HEK293T (cell line): ENCODE data around the gene TIAM1.

ENCODE experiments used
- CTCF ChIA-PET: fragments of 350-600 bp; formaldehyde crosslinking; extraction: SDS; loops from one replicate; lab custom pipeline; 2021; ENCODE audit warnings: antibody characterized with exemption, inconsistent platforms; lab: Yijun Ruan, JAX
- POLR2A ChIA-PET: fragments of 350-600 bp; formaldehyde crosslinking; extraction: SDS; loops from one replicate; lab custom pipeline; 2020; ENCODE audit warnings: antibody characterized with exemption, inconsistent platforms; lab: Yijun Ruan, JAX
- DNase-seq: peaks from one replicate; pipeline ENCODE4 v3.0.0; 2012; ENCODE audit warnings: mixed read lengths; ENCODE audit errors: extremely low spot score
- ARNT ChIP-seq: fragments of 450-650 bp; IDR thresholded peaks from 2 replicates; pipeline ENCODE4 v1.6.1; 2017; ENCODE audit warnings: mild to moderate bottlenecking
- BHLHE40 ChIP-seq: fragments of 450-650 bp; IDR thresholded peaks from 2 replicates; pipeline ENCODE4 v1.6.1; 2016; ENCODE audit warnings: mild to moderate bottlenecking, moderate library complexity, borderline replicate concordance
- CTBP1 ChIP-seq: fragments of 450-650 bp; IDR thresholded peaks from 2 replicates; pipeline ENCODE4 v1.6.1; 2016; ENCODE audit warnings: borderline replicate concordance
- ELF4 ChIP-seq: fragments of 450-650 bp; IDR thresholded peaks from 2 replicates; pipeline ENCODE4 v1.6.1; 2017; ENCODE audit warnings: antibody characterized with exemption
- FOXA1 ChIP-seq: fragments of 450-650 bp; IDR thresholded peaks from 2 replicates; pipeline ENCODE4 v1.6.1; 2016; ENCODE audit warnings: mild to moderate bottlenecking
- FOXK2 ChIP-seq: fragments of 450-650 bp; IDR thresholded peaks from 2 replicates; pipeline ENCODE4 v1.6.1; 2016; ENCODE audit warnings: mild to moderate bottlenecking
- FOXM1 ChIP-seq: fragments of 450-650 bp; IDR thresholded peaks from 2 replicates; pipeline ENCODE4 v1.6.1; 2017; ENCODE audit warnings: mild to moderate bottlenecking, borderline replicate concordance
- HDGF ChIP-seq: fragments of 450-650 bp; IDR thresholded peaks from 2 replicates; pipeline ENCODE4 v1.6.1; 2017; ENCODE audit warnings: antibody characterized with exemption, borderline replicate concordance
- L3MBTL2 ChIP-seq: fragments of 450-650 bp; conservative IDR thresholded peaks from 2 replicates; pipeline ENCODE4 v1.6.1; 2016; ENCODE audit warnings: mild to moderate bottlenecking
- LEF1 ChIP-seq: fragments of 450-650 bp; IDR thresholded peaks from 2 replicates; pipeline ENCODE4 v1.6.1; 2017; ENCODE audit warnings: mild to moderate bottlenecking, borderline replicate concordance
- NFRKB ChIP-seq: fragments of 450-650 bp; IDR thresholded peaks from 2 replicates; pipeline ENCODE4 v1.6.1; 2016; ENCODE audit warnings: mild to moderate bottlenecking, moderate library complexity
- PKNOX1 ChIP-seq: fragments of 450-650 bp; IDR thresholded peaks from 2 replicates; pipeline ENCODE4 v1.6.1; 2016
- SP1 ChIP-seq: fragments of 450-650 bp; IDR thresholded peaks from 2 replicates; pipeline ENCODE4 v1.6.1; 2017
- SUZ12 ChIP-seq: fragments of 450-650 bp; IDR thresholded peaks from 2 replicates; pipeline ENCODE4 v1.6.1; 2016; ENCODE audit warnings: mild to moderate bottlenecking
- TARDBP ChIP-seq: fragments of 450-650 bp; IDR thresholded peaks from 2 replicates; pipeline ENCODE4 v1.6.1; 2016
- ZNF384 ChIP-seq: fragments of 450-650 bp; IDR thresholded peaks from 2 replicates; pipeline ENCODE4 v1.6.1; 2016

Gene TIAM1

DNA sequence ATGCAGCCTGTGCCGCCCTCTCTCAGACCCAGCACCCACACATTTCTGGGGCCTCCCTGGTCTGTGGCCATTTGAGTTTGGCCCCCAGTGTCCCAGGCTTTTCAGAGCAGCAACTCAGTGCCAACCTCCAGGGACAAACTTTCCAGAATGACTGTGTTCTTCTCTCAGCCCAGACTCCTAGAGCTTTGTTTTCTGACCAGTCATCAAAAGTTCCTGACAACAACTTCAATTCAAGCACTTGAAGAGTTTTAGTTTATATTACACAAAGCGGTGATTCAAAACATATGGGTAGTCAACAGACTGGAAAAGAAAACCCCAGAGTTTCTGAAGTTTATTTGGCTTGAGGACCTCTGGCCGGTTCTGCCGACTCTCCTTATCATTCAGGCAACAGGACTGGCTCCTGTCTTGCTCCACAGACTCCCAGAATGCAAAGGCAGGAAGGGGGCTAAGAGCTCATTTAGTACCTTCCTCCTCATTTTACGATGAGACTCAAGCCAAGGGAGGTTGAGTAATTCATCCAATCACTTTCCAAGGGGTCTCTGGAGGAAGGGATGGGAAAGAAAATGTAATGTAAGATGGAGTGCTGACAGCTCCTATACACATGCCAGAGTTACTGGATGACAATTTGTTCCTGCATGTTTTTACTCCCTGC, 27.0 kb upstream of the TIAM1 start:
- no peak for DNase-seq
- POLR2A ChIA-PET = no interaction called here
- TF ChIP-seq LEF1 = no peak
- TF ChIP-seq BHLHE40 = no peak
- TF ChIP-seq CTBP1 = no peak
- TF ChIP-seq ELF4 = no peak
- TF ChIP-seq ZNF384 = no peak
- CTCF ChIA-PET = interaction anchor here (1.0 kb wide), 1 partner anchor 89 kb away, joined by 3 read pairs; no protein-coding TSS in a partner anchor

GRCh38 chr21:31370281-31370892, 26.3 kb upstream of the TIAM1 start:
- ChIA-PET POLR2A (no interaction called here), CTCF (interaction anchor here (1.0 kb wide), 1 partner anchor 89 kb away, joined by 3 read pairs; no protein-coding TSS in a partner anchor)
- TF ChIP-seq ELF4 (no peak), ARNT (no peak), ZNF384 (no peak), FOXM1 (no peak), CTBP1 (no peak), TARDBP (no peak)
- no peak for DNase-seq

DNA sequence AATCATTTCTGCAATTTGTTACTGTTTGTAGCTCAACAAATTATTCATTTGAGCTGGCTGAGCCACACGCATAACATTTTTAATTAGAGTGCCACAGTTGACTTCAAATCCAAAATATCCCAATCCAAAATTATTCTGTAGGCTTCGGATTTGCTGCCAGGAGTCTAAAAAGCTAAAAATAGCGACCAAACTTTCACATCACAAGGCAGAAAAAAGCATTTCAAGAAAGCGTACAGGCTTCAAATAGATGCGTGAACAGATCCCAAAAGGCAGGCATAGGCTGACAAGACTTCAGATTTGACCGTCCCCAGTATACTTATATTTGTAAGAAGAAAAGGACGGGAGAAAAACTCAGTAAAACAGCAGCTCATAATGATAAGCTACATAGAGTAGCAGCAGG, 24.3 kb upstream of the TIAM1 start:
- CTCF ChIA-PET = no interaction called here
- POLR2A ChIA-PET = no interaction called here
- no peak for DNase-seq
- TF ChIP-seq ZNF384 = no peak
- no peak for TF ChIP-seq LEF1
- no peak for TF ChIP-seq TARDBP
- TF ChIP-seq ELF4 = no peak
- no peak for TF ChIP-seq FOXK2
- TF ChIP-seq CTBP1 = no peak
- TF ChIP-seq FOXA1 = no peak
- TF ChIP-seq SUZ12 = no peak
- TF ChIP-seq HDGF = no peak

DNA sequence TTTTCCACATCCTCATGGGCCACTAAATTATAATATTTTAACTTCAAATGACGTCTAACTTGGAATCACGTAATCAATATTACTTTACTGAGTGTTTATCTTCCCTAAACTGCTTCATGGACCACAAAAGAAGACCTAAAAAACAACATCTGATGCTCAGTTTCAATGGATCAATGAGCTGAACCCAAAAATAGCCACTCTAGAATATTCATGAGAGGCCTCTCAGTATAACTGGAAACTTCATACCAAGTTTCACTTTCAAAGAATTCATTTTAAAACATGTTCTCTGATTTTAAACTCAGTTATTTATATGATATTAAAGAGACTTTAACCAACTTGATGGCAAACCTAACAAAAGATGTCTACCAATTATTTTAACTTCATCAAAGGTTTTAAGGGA, 23.7 kb upstream of the TIAM1 start:
- ChIA-PET CTCF (no interaction called here), POLR2A (no interaction called here)
- no peak for DNase-seq
- no peak for TF ChIP-seq TARDBP

DNA sequence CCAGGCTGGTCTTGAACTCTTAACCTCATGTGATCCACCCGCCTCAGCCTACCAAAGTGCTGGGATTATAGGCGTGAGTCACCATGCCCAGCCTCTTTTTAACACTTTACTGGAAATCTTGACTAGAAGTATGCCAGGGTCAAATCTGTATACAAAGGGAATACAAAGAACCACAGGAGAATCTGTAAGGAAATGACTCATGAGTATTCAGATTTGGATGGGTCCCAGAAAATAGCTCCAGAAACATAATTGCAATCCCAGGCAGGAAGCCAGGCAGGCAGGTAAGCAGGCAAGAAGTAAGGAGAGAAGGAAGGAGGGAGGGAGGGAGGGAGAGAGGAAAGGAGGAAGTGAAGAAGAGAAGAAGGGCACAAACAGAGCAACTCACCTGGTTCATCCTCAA, 22.8 kb upstream of the TIAM1 start:
- no peak for TF ChIP-seq CTBP1
- TF ChIP-seq BHLHE40 = no peak
- no peak for TF ChIP-seq FOXK2
- no peak for TF ChIP-seq LEF1
- TF ChIP-seq ZNF384 = no peak
- TF ChIP-seq FOXA1 = no peak
- TF ChIP-seq TARDBP = no peak
- TF ChIP-seq HDGF = no peak
- no peak for TF ChIP-seq ELF4
- TF ChIP-seq PKNOX1 = no peak
- TF ChIP-seq ARNT = no peak
- no peak for TF ChIP-seq SP1
- TF ChIP-seq FOXM1 = no peak
- no peak for TF ChIP-seq L3MBTL2
- no peak for TF ChIP-seq NFRKB
- no peak for DNase-seq
- ChIA-PET POLR2A (no interaction called here), CTCF (no interaction called here)

- TF ChIP-seq LEF1 = no peak
- TF ChIP-seq PKNOX1 = peak; percentile 50; the same call in 1 of the 2 replicates
- CTCF ChIA-PET = no interaction called here
- no peak for DNase-seq
- POLR2A ChIA-PET = no interaction called here
These were observed 20.3 kb upstream of the TIAM1 start for GRCh38 chr21:31364253-31364945.

DNA sequence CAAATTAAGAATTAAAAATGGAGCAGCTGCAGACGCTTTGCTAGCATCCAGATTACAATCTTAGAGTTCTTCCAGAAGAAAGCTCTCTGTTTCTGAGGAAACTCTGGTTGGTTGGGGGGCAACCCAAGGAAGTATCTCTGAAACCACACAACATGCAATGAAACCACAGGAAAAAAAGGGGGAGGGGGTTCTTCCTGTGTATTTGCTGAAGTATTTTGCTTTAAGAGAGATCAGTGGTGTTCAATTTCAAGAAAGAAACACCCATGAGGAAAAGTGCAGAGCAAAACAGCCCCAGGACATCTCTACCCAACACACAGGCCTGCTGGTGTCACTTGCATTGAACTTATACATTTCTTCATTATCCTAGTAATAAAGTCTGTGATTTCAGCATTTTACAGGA, 19.7 kb upstream of the TIAM1 start:
- no peak for DNase-seq
- ChIA-PET POLR2A (interaction anchor here (1.2 kb wide), 1 partner anchor 195 kb away, joined by 3 read pairs; no protein-coding TSS in a partner anchor), CTCF (no interaction called here)
- TF ChIP-seq SP1 (no peak), FOXA1 (no peak), PKNOX1 (no peak), SUZ12 (no peak), TARDBP (no peak), ARNT (no peak), BHLHE40 (no peak), FOXK2 (no peak), CTBP1 (no peak), ELF4 (no peak), FOXM1 (no peak), LEF1 (no peak), L3MBTL2 (no peak), ZNF384 (no peak)
